ENCODE data around the gene PTPDC1. TPM values are rescaled to one million over a fixed set of nuclear protein-coding genes. Genes with fewer than 3 reads are reported as not detected.
A peak's percentile ranks its signal among the peaks of the same experiment; 100 is the strongest.

Gene PTPDC1
- total and polyA plus RNA-seq, 9 of the 15 experiments (the other 6 are each of a cell fraction or from before 2014, with no cell fraction given) = 1.1 to 8.1 (median 5.7) TPM

GRCh38 chr9:94157050-94157801, 73.0 kb downstream of the PTPDC1 start (continued):
- no peak for TF ChIP-seq FOS (IDR thresholded peaks at IDR 0.05; ENCODE audit: extremely low read depth, insufficient read length)
- peak; percentile 38; the same call in 1 of the 2 replicates for TF ChIP-seq MTA3 (IDR thresholded peaks at IDR 0.05; ENCODE audit: borderline replicate concordance)
- TF ChIP-seq, protein P1, sequence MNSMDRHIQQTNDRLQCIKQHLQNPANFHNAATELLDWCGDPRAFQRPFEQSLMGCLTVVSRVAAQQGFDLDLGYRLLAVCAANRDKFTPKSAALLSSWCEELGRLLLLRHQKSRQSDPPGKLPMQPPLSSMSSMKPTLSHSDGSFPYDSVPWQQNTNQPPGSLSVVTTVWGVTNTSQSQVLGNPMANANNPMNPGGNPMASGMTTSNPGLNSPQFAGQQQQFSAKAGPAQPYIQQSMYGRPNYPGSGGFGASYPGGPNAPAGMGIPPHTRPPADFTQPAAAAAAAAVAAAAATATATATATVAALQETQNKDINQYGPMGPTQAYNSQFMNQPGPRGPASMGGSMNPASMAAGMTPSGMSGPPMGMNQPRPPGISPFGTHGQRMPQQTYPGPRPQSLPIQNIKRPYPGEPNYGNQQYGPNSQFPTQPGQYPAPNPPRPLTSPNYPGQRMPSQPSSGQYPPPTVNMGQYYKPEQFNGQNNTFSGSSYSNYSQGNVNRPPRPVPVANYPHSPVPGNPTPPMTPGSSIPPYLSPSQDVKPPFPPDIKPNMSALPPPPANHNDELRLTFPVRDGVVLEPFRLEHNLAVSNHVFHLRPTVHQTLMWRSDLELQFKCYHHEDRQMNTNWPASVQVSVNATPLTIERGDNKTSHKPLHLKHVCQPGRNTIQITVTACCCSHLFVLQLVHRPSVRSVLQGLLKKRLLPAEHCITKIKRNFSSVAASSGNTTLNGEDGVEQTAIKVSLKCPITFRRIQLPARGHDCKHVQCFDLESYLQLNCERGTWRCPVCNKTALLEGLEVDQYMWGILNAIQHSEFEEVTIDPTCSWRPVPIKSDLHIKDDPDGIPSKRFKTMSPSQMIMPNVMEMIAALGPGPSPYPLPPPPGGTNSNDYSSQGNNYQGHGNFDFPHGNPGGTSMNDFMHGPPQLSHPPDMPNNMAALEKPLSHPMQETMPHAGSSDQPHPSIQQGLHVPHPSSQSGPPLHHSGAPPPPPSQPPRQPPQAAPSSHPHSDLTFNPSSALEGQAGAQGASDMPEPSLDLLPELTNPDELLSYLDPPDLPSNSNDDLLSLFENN (IDR thresholded peaks at IDR 0.05; ENCODE audit: low read depth in 2 of 2, low read length in 2 of 2) = no peak
- 0 out of 2 replicates have a peak, but pooled peaks have one; percentile 33 for TF ChIP-seq MEF2D (tag; conservative IDR thresholded peaks at IDR 0.05; ENCODE audit: low read depth)
- TF ChIP-seq ZNF584 (CRISPR knock-in tag; IDR thresholded peaks at IDR 0.05; ENCODE audit: low read depth) = 0 out of 2 replicates have a peak, but pooled peaks have one; percentile 43
- 0 out of 2 replicates have a peak, but pooled peaks have one; percentile 20 for TF ChIP-seq POLR2AphosphoS5 (IDR thresholded peaks at IDR 0.05; ENCODE audit: control insufficient read depth, insufficient read depth, low read depth, low read length)
- TF ChIP-seq ZNF263 (CRISPR knock-in tag; IDR thresholded peaks at IDR 0.05; ENCODE audit: borderline replicate concordance) = no peak
- TF ChIP-seq TRIM24 (IDR thresholded peaks at IDR 0.05) = peak in 1 of 2 experiments; percentile 56; a peak in 2 of 4 replicates
- TF ChIP-seq SMC3 (conservative IDR thresholded peaks at IDR 0.05; ENCODE audit: insufficient read depth, low read depth, low read length) = 0 out of 2 replicates have a peak, but pooled peaks have one; percentile 3
- TF ChIP-seq KDM4B (IDR thresholded peaks at IDR 0.05; ENCODE audit: borderline replicate concordance in 2 of 2, low read depth in 1 of 2) = no peak
- peak; percentile 34 for TF ChIP-seq ASH1L (IDR thresholded peaks at IDR 0.05; ENCODE audit: borderline replicate concordance, low read depth, partially characterized antibody)
- peak; percentile 89 for TF ChIP-seq ZNF316 (IDR thresholded peaks at IDR 0.05)
- no peak for TF ChIP-seq ATF6 (CRISPR knock-in tag; IDR thresholded peaks at IDR 0.05)
- TF ChIP-seq POLR2H (tag; IDR thresholded peaks at IDR 0.05; ENCODE audit: low read depth) = peak; percentile 68; the same call in 1 of the 2 replicates
- TF ChIP-seq SIN3A (IDR thresholded peaks at IDR 0.05; ENCODE audit: borderline replicate concordance in 2 of 2, control insufficient read depth in 1 of 2, low read depth in 2 of 2, low read length in 2 of 2) = no peak

Measured in K562 (cell line).